Activated B cell treated with CpG ODN at 0.5 μM for 24 hours (primary cell): ENCODE results near the gene MPPED2. TPM values are rescaled to one million over a fixed set of nuclear protein-coding genes. Genes with fewer than 3 reads are reported as not detected.

Source experiments
- ATAC-seq: fragments of 200-7000 bp; cut with Tn5 transposase; one replicate; pipeline ENCODE4 v1.10.0; 2021; ENCODE audit warnings: low read depth, mild to moderate bottlenecking, moderate library complexity
- CTCF ChIA-PET: fragments of 350-600 bp; sonication (Branson Sonifier 250); formaldehyde crosslinking; loops from one replicate; lab custom pipeline; 2021; ENCODE audit warnings: antibody characterized with exemption; lab: Charles Lee
- POLR2A ChIA-PET: fragments of 350-600 bp; sonication (Branson Sonifier 250); formaldehyde crosslinking; loops from one replicate; lab custom pipeline; 2021; ENCODE audit warnings: antibody characterized with exemption; lab: Charles Lee
- DNase-seq: peaks from one replicate; pipeline ENCODE4 v3.0.0; 2022
- H3K27ac Mint-ChIP-seq: one replicate; pipeline ENCODE4 v1.8.0; 2020; ENCODE audit warnings: mixed read lengths
- H3K27me3 Mint-ChIP-seq: one replicate; pipeline ENCODE4 v1.8.0; 2021; ENCODE audit warnings: mixed read lengths
- H3K36me3 Mint-ChIP-seq: one replicate; pipeline ENCODE4 v1.8.0; 2021; ENCODE audit warnings: low read depth, mixed read lengths
- H3K4me1 Mint-ChIP-seq: one replicate; pipeline ENCODE4 v1.8.0; 2021; ENCODE audit warnings: mixed read lengths
- H3K4me3 Mint-ChIP-seq: one replicate; pipeline ENCODE4 v1.8.0; 2020; ENCODE audit warnings: mild to moderate bottlenecking, mixed read lengths
- H3K9me3 Mint-ChIP-seq: one replicate; pipeline ENCODE4 v1.8.0; 2020; ENCODE audit warnings: mixed read lengths
- CTCF ChIP-seq: fragments of 200-600 bp; IDR thresholded peaks from one replicate; pipeline ENCODE4 v1.8.0; 2022; ENCODE audit warnings: antibody characterized with exemption, mild to moderate bottlenecking
- intact Hi-C: fragments of 100-400 bp; cut with micrococcal nuclease; formaldehyde crosslinking; loops from one replicate; pipeline ENCODE4 v1.15.1; 2024
- total RNA-seq: library from RNA; stranded (reverse); gene quantifications from 2 replicates; pipeline ENCODE4 v1.2.3, GENCODE V29; 2022

Gene MPPED2
- total RNA-seq, 1 donor from 2014 or later: 1.7 TPM

GRCh38 chr11:30432716-30433115 is 153.4 kb downstream of the MPPED2 start:
- no peak overlapping the region for H3K27ac Mint-ChIP-seq
- CTCF ChIA-PET: no interaction called here
- no peaks in the 10 kb centered on the region for H3K27me3 Mint-ChIP-seq
- no peak for TF ChIP-seq CTCF
- intact Hi-C loops: no loop called here
- no peak overlapping the region for H3K4me3 Mint-ChIP-seq
- H3K36me3 Mint-ChIP-seq: no peaks in the 10 kb centered on the region
- H3K9me3 Mint-ChIP-seq: no peaks in the 10 kb centered on the region
- H3K4me1 Mint-ChIP-seq: no peaks in the 10 kb centered on the region
- no peak for DNase-seq
- POLR2A ChIA-PET: no interaction called here
- ATAC-seq: no peak

- POLR2A ChIA-PET: no interaction called here
- Mint-ChIP-seq H3K9me3 (no peaks in the 10 kb centered on the region), H3K4me1 (no peaks in the 10 kb centered on the region), H3K4me3 (no peak overlapping the region), H3K36me3 (no peaks in the 10 kb centered on the region), H3K27me3 (peaks cover 4% of the 10 kb centered on the region), H3K27ac (no peak overlapping the region)
- ATAC-seq (no peak), DNase-seq (no peak)
- CTCF ChIA-PET: no interaction called here
- intact Hi-C loops: no loop called here
- TF ChIP-seq CTCF: no peak
These were observed 154.0 kb downstream of the MPPED2 start for GRCh38 chr11:30432178-30432577.

GRCh38 chr11:30431127-30431814 is 154.9 kb downstream of the MPPED2 start:
- no peaks in the 10 kb centered on the region for H3K36me3 Mint-ChIP-seq
- H3K4me3 Mint-ChIP-seq: no peak overlapping the region
- TF ChIP-seq CTCF: no peak
- peaks cover 5% of the 10 kb centered on the region for H3K27me3 Mint-ChIP-seq
- CTCF ChIA-PET: no interaction called here
- no peaks in the 10 kb centered on the region for H3K4me1 Mint-ChIP-seq
- H3K9me3 Mint-ChIP-seq: no peaks in the 10 kb centered on the region
- DNase-seq (no peak), ATAC-seq (no peak)
- H3K27ac Mint-ChIP-seq: no peak overlapping the region
- intact Hi-C loops: no loop called here
- POLR2A ChIA-PET: no interaction called here

GRCh38 chr11:30429550-30429949 is 156.6 kb downstream of the MPPED2 start:
- CTCF ChIA-PET: no interaction called here
- Mint-ChIP-seq H3K27me3 (peaks cover 6% of the 10 kb centered on the region), H3K4me3 (no peak overlapping the region), H3K4me1 (no peaks in the 10 kb centered on the region), H3K9me3 (no peaks in the 10 kb centered on the region), H3K27ac (no peak overlapping the region), H3K36me3 (no peaks in the 10 kb centered on the region)
- POLR2A ChIA-PET: no interaction called here
- TF ChIP-seq CTCF: no peak
- ATAC-seq (no peak), DNase-seq (no peak)
- intact Hi-C loops: no loop called here

- ChIA-PET POLR2A (no interaction called here), CTCF (no interaction called here)
- H3K27me3 Mint-ChIP-seq: peaks cover 6% of the 10 kb centered on the region
- ATAC-seq: no peak
- no peak overlapping the region for H3K4me3 Mint-ChIP-seq
- no peak for TF ChIP-seq CTCF
- intact Hi-C loops: no loop called here
- no peak overlapping the region for H3K27ac Mint-ChIP-seq
- DNase-seq: no peak
- no peaks in the 10 kb centered on the region for H3K9me3 Mint-ChIP-seq
- no peaks in the 10 kb centered on the region for H3K4me1 Mint-ChIP-seq
- H3K36me3 Mint-ChIP-seq: no peaks in the 10 kb centered on the region
These were observed 159.4 kb downstream of the MPPED2 start for GRCh38 chr11:30426781-30427180.
